Urothelium cell line (cell line): ENCODE results near the gene FBXO42.
A peak's percentile ranks its signal among the peaks of the same experiment; 100 is the strongest.

ENCODE experiments used
- DNase-seq: peaks from one replicate; pipeline ENCODE4 v3.0.0; 2011; ENCODE audit warnings: low spot score, mixed read lengths
- FAIRE-seq: peaks from 2 replicates; lab custom pipeline; 2011; peaks lifted over from hg19 to GRCh38; lab: Jason Lieb, UNC

Gene FBXO42

DNA sequence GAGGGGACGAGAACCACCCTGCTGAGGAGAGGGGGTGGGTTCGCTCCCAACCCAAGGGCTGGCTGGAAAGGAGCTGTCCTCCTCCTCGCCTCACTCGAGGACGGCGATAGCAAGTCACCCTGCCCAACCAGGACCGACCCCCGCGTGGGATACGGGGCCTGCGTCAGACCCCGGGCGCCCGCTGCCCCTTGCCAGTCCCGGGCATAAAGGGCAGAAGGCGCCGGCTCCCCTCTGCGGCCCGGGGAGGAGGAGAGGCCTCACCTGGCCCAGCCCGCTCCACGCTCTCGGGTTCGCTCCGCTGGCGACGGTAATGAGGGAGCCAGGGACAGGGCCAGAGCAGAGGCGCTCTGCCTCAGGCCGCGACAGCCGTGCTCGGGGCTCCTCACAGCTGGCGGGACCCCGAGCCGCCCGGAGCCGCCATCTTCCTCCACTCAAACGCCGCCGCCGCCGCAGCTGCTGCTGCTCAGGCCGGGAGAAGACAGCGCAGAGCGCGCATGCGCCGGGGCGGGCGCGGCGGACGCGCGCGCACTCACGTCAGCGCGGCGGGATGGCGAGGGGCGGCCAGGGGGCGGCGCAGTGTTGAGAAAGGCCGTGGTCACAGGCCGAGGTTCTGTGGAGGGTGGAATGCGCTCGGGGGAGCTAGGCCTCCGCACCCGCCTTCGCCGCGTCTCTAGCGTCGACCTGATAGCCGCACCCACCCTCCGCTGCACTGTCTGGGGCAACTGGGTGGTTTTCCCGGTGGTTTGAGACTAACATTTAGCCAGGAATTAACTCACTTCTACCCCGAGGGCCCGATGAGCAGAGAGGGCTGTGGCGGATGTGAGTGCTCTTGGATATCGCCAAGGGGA, at the start of gene FBXO42:
Gene FBXO42 (minus strand): TSS at position 487 of the 848 bp plus-strand sequence. CDS start 37,062 bp downstream, outside the sequence.
- peak; percentile 69 for FAIRE-seq

DNA sequence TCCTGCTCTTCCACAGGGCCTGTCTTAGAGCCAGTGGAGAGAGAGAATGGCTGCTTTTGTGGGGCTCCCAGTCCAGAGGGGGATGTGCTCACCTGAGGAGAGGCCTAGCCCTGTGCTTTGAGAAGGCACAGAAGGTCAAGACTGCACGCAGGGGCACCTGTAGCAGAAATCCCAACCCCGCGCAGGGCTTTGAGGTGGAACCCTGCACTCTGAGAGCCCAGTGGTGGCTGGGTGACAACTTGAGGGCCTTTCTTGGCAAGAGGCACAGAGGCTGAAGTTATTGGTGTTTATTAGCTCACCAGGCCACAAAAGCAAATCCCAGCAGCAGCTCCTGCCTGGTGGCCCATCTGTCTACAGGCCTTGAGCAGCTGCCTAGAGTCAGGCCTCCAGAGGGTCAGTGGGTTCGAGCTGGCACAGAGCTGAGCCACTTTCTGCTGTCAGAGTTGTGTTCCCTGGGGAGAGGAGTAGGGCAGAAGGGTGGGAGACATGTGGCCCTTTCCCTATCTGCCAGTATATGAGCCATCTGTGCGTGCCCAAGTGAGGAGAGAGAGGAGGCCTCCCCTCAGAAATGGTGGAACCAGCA, 46.2 kb upstream of the FBXO42 start:
- DNase-seq: no peak

More for the DNA sequence above, at the start of gene FBXO42:
- peak; percentile 96 for DNase-seq

DNA sequence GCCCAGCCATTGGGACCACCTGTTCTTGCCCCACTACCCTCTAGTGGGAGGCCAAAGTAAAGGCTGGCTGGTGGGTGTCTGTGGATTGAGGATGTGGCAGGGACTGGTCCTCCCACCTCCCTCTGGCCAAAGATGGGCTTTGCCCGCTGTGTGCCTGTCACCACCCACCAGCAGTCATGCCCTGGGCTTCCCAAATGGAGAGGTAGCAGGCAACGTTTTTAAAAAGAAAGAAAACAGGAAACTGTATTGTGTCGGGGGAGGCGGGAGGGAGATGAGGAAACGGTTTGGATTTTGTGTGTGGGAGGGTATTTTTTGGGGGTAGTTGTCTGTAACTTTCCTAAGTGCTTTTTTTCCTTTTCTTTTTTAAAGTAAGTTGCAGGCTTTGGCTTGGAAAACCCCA, 44.8 kb upstream of the FBXO42 start:
- no peak for FAIRE-seq
- DNase-seq: no peak

More for the DNA sequence above, 46.2 kb upstream of the FBXO42 start:
- FAIRE-seq: no peak

DNA sequence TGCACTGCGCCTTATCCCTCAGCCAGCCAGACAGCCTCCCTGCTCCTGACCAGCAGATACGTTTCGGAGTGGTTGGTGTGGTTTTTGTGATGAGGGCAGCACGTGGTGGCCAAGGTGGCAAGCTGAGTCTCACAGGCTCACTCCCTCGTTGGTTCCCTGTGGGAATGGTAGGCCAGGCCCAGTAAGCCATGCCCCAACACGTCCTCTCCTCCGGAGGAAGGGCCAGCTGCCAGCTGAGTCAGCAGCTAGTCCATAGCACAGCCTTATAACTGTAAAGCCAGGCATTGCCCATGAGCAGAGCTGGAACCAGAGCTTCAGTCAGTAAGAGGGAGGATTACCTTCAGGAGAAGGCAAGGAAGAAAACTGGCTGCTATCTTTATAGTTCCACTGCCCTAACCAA, 44.3 kb upstream of the FBXO42 start:
- peak; percentile 64 for DNase-seq
- no peak for FAIRE-seq

DNA sequence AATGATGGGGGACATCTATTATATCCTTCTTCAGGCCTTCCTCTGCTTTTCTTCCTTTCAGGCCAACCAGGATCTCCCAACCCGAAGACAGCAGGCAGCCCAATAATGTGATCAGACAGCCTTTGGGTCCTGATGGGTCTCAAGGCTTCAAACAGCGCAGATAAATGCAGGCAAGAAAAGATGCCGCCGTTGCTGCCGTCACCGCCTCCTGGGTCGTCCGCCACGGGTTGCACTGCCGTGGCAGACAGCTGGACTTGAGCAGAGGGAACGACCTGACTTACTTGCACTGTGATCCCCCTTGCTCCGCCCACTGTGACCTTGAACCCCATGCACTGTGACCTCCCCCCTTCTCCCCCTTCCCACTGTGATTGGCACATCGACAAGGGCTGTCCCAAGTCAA, 42.7 kb upstream of the FBXO42 start:
- no peak for DNase-seq
- FAIRE-seq: no peak

DNA sequence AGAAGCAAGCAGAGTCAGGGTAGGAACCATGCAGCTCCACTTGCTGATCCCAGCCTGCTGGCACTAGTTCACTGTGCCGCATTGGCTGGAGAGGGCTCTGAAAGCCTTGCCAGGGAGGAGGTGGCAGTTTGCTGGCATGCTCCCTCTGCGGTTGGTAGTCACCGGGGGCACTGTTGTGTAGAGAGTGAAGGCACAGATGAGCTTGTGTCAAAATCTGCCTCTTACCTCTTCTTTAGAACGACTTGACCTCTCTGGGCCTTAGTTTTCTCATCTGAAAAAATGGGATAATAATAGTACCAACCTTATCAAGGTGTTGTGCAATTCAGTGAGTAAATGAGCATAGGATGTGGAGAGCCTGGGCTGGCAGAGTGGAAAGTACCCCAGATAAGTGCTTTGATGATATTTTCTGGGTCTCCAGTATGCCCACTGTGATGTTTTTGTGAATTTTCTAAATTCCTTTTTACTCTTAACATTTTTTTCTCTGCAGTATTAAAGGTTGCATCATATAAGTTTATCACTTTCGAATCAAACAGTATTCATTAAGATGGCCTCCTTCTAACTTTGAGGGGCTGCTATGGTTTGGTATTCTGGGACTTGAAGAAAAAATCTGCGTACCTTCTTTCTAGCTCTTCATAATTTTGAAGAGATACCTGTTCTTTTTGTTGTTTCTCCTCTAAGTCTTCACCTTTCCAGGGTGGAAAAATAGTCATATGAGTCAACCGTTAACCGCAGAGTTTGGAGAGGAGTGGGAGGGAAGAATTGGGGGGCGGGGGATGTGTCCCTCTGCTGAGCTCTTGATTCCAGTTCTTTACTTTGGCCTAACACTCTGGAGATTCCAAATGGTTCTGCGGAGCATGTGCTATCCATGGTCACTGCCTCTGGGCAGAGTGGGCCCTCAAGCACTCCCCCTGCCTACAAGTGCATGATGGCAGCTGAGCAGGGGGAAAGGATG, 41.6 kb upstream of the FBXO42 start:
- no peak for FAIRE-seq
- DNase-seq: no peak

DNA sequence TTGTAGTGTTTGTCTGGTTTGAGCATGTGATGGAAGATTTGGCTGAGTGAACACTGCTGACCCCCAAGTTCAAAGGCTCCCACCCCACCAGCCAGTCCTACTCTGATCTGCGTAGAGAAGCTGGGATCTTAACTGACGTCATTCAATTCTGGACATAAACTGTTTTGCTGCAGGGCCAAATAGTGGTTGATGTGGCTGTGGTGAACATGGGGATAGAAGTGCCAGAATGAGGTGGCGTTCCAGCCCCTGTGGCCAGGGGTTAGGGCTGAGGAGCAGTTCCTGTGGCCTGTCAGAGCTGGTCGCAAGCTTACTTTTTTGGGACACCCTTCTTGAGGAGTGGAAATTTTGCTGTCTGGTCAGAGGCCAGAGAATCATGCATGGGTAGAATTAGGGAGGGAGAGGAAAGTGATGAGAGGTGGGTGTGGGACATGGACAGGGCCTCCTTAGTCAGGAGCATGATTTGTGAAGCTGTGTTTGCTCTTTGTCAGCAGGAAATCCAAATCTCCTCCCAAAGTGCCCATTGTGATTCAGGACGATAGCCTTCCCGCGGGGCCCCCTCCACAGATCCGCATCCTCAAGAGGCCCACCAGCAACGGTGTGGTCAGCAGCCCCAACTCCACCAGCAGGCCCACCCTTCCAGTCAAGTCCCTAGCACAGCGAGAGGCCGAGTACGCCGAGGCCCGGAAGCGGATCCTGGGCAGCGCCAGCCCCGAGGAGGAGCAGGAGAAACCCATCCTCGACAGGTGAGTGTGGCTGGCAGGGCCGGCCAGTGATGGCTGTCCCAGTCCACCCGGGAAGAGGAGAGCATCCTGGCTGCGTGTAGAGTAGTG, 40.7 kb upstream of the FBXO42 start:
- DNase-seq: no peak
- FAIRE-seq: no peak

DNA sequence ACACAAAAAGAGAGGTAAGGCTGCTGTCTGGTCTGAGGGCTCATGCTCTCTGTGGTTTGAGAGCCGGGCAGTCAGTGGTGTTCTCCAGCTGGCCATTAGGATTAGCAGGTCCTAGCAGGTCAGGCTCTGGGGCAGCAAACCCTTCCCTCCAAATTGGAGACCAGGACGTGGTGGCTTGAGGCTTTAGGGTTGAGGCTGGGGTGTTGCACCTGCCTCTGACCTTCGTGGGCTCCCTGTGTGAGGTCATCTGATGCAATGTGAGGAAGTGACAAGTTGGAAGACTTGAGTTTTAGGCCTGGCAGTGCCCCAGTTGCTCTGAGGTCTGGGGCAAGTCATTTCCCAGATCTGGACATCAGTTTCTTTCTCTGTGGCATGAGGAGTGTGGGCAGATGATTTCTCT, 39.1 kb upstream of the FBXO42 start:
- DNase-seq (no peak), FAIRE-seq (no peak)

DNA sequence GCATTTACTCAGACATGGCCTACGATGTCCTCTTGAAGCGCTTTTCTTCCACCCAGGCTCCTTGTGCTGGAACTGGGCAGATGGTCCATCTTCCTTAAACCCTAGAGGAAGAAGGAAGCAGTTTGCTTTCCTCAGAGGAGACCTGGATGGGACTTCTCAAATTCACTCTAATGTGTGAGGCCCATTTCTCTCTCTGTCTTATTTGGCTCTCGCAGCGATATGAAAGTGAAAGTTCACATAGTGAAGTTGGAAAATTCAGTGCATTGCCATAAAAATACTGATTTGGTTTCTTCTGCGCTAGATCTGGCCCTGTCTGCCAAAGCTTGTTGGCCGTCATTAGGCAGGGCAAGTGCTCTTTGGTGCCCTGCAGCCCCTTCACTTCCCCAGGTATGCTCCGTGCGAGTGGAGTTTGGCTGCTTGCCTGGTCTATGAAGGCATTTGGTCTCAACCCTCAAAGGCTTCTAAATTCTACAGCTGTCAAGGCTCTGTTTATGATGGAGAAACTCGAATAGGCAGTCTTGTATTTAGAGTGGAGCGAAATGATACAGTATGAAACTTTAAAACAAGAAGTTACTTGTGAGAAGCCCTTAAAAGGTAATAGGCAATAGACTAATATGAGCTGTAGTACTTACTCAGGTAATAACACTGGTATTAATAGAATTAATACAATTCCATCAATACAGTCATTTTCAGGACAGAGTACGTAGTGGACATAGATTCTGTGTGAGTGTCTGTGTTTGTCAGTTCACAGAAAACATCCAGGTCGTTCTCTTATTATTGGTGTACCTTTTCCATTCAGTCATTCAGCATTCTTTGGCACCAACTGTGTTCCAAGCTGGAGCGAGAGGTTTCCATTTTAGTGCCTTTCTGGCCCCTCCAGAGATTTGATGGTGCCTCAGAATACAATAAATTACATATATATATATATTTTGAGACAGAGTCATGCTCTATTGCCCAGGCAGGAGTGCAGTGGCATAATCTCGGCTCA, 35.2 kb upstream of the FBXO42 start:
- no peak for FAIRE-seq

DNA sequence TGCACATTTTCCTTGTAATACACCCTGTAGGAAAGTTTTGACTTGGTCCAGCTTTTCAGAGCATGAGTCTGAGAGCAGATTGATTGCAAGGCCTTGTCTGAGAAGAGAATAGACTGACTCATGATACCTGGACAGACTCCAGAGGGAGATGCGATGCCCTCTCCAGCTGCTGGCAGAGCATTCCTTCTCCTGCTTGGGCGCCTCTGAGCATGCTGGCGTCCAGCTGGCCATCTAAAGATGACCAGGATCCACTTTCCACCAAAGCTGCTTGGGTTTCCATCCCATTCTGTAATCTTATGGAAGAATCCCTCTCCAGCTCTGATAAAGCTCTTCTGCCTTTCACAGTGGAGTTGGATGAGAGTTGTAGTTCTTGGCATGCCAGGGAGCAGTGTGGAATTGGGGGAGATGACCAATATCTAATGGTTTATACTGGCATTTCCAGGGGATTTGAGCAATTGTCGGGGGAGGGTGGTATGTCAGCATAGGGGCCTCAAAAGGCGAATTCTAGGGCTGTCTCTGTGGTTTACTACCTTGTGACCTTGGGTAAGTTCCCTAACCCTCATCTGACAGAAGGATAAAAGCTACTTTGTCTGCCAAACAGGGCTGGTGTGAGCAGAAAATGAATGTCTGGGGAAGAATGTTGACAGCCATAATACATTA, 34.3 kb upstream of the FBXO42 start:
- DNase-seq (peak; percentile 59), FAIRE-seq (no peak)

More for the DNA sequence above, 35.2 kb upstream of the FBXO42 start:
- no peak for DNase-seq

DNA sequence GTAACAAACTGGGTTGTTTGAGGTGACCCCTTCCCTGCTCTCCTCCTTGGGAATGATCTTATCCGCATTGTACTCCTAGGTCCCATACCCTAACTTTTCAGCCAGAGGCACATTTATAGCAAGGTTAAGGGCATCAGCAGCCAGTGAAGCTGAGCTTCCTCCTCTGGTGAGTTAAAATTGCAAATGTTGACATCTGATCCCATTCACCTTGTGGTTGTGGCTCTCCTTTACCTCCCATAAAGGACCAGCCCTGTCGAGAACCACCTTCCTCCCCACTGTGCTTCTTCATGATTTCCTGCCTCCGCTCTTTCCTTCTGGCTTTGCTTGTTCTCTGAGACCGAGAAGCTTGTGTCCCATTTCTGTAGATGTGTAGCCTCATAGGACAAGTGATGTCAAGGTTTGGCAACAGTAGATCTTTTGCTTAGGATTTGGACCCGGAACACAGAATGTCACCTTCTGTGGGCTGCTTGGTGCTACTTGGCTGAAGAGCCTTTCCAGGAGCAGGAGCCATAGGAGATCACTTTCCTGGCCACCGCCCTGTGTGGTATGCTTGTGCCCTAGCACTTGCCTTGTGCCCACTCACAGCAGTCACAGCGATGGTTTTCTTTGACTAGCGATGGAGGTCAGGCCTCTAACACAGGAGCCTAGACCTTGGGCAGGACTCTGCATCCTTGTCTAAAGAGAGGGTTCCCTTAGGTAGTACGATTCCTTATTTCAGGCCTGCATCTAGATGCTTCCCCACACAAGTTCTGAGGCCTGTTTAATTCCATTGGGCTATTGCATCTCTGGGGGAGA, 33.6 kb upstream of the FBXO42 start:
- FAIRE-seq (no peak), DNase-seq (no peak)

DNA sequence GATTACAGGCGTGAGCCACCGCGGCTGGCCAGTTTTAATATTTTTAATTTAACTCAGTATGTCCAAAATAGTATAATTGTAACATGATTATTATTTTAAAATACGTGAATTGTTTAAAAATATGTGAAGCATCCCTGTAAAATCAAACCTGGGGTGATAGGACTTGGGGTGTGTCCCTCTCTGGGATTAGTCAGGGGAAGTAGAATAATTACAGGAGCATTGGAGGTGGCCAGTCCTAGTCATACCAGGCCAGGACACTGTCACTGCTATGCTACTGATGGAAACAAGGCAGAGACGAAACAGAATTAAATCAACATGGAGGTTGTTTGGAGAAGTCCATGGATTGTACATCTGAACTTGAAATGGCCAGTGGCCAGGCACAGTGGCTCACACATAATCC, 31.6 kb upstream of the FBXO42 start:
- FAIRE-seq (no peak), DNase-seq (no peak)

DNA sequence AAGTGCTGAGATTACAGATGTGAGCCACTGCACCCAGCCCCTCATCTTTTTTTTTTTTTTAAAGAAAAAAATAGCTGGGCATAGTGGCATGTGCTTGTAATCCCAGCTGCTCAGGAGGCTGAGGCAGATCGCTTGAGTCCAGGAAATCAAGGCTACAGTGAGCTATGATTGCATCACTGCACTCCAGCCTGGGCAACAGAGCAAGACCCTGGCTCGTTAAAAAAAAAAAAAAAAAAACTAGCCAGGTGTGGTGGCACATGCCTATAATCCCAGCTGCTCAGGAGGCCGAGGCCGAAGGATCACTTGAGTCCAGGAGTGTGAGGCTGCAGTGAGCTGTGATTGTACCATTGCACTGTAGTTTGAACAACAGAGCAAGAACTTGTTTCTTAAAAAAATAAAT, 28.6 kb upstream of the FBXO42 start:
- no peak for DNase-seq
- no peak for FAIRE-seq

DNA sequence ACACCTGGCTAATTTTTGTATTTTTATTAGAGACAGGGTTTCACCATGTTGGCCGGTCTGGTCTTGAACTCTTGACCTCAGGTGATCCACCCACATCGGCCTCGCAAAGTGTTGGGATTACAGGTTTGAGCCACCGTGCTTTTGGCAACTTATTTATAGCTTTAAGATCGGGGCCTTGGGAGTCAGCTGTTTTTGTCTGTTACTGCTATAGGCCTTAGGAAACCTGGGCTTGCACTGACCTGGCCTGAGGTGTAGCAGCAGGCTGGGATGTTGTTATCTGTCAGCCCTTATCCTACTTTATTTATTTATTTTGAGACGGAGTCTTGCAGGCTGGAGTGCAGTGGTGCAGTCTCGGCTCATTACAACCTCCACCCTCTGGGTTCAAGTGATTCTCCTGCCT, 26.2 kb upstream of the FBXO42 start:
- DNase-seq: no peak
- FAIRE-seq: no peak

DNA sequence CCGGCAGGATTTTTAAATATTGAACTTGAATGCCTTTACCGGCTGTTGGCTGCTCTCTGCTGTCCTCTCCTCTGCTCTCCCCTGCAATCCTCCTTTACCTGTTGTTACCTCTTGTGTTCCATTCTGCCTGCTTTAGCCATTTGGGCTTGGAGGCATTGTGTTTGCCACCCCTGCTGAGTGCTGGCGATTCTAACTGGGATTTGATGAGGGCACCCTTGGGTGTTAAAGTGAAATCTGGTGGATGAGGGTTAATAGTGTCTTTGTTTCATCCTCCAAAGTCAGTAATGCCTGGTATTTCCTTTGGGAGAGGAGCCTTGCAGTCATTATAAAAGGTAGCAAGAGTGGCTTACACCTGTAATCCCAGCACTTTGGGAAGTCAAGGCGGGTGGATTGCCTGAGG, 24.7 kb upstream of the FBXO42 start:
- DNase-seq (no peak), FAIRE-seq (no peak)

DNA sequence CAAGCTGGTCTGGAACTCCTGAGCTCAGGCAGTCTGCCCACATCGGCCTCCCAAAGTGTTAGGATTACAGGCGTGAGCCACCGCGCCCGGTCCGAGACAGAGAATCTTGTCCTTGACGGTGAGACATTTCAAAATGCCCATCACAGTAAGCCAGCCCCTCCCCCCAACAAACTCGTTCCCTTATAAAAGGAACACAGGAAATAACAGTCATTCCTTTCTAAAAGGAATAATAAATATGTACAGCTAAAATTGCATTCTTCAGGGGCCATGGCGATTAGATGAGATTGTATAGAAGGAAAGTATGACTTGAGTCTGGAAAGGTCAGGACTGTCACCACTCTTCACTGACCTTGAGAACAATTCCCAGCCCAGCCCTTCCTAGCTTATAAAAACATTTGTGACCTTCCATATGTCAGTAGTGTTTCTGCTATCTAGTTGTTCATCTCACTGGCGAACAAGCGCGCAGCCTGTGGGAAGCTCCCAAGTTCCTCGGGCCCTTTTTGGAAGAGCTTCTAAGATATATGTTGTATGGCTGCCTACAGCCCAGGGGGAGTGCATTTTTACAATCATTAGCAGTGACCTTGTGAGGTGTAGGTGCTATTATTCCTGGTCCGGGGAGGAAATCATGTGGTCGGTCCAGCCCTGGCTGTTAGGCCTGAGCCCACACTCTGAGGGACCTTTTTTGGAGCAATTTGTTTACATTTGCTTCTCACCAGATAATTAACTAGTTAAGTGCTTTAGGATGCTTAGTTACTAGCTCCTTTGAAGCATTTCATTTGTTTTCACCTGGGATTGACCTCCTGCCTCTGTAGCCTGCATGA, 23.5 kb upstream of the FBXO42 start:
- FAIRE-seq (no peak), DNase-seq (no peak)

DNA sequence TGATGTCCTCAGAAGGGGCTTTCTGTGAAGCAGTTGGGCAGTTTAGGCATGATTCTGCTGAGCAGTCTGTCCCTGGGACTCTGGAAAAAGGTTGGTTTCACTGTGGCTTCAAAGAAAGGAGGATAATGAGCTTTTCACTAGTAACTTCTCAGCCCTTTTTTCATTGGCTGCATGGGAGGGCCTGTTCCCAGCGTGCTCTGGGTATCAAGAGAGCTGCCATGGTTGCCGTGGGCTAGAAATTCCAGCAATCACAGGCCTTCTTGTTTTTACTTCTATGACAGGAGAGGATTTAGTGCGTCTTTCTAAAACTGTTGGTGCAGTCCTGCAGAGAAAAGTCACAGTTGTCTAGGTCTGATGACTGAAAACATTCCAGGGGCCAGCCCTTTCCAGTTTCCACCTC, 22.0 kb upstream of the FBXO42 start:
- DNase-seq: no peak
- FAIRE-seq: no peak
